GM21619 (cell line): Measurements from ENCODE around the gene ILK.

ENCODE experiments used
- ATAC-seq: cut with Tn5 transposase; IDR thresholded peaks from one replicate; pipeline ENCODE4 v1.9.1; 2021; ENCODE audit not compliant: unreplicated experiment

ILK gene

GRCh38 chr11:6654281-6655019 is 50.9 kb downstream of the ILK start:
- no peak for ATAC-seq

GRCh38 chr11:6655020-6655789 is 51.6 kb downstream of the ILK start:
- ATAC-seq, result no peak

- no peak for ATAC-seq
Measured at GRCh38 chr11:6655790-6656583, 52.4 kb downstream of the ILK start, which contains the start of gene DCHS1. TSS of gene DCHS1 (minus strand) at chr11:6655809. CDS start at chr11:6641613, 14,196 bp downstream.

GRCh38 chr11:6656584-6656915 is 53.0 kb downstream of the ILK start:
- ATAC-seq, result no peak

GRCh38 chr11:6656936-6657335 is 53.4 kb downstream of the ILK start:
- no peak for ATAC-seq

- ATAC-seq, result no peak
Measured at GRCh38 chr11:6657346-6657745, 53.8 kb downstream of the ILK start.

GRCh38 chr11:6658647-6659046 is 55.1 kb downstream of the ILK start:
- ATAC-seq, result no peak
